ENCODE data around the gene CTNNBIP1. TPM values are rescaled to one million over a fixed set of nuclear protein-coding genes. Genes with fewer than 3 reads are reported as not detected.

The CTNNBIP1 gene
- total and polyA plus RNA-seq, 12 donors, result 26.5 to 69.4 (median 37.3) TPM

DNA sequence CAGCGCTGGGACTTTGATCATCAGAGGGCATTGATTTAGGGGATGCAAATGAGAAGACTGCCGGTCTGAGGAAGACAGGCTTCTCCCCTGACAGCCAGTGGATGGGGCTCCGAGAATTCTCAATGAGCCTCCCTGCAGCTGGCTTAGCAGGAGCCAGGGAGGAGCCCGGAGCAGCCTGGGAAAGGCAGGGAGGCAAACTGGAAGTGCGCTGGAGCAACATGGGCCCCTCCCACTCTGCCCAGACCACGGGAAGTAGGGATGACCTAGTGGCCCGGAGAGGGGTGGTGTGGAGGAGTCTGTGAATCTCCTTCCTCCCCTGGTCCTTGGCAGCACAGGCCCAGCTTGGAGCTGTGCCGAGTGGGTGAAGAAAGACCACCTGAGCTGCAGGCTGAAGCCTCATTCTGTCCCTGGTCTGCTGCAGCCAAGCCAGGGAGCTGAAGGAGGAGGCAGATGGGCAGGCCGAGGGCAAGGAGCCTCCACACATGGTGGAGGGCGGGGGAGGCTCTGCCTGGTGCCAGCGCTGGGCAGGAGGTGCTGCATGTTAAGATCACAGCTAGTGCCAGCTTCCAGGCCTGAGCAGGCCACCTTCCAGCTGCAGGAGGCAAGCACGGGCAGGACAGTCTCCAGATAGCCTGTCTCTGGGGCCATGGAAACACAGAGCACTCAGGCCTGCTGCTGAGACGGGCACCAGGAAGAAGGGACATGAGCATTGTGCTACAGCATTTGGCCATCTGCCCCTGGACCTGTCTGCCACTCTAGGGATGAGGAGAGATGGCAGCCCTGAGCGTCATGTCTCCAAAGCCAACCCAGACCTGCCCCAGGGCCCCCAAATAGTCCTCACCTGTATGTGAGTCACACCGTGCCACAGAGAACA lies 74.1 kb downstream of the CTNNBIP1 start:
- ATAC-seq, result peak; percentile 75 to 84 (median 81)
- intact Hi-C loops (cut with DNase I), result no loop called here
- Histone ChIP-seq H3K27me3 (no peaks in the 10 kb centered on the region), H3K4me3 (peak overlapping the region in 2 of 10 donors; percentile 2 to 25), H3K27ac (peak overlapping the region in 6 of 10 donors; percentile 3 to 31 (median 20)), H3K9me3 (no peaks in the 10 kb centered on the region), H3K4me1 (peaks cover 7 to 18% (median 15%) of the 10 kb centered on the region in 9 donors), H3K36me3 (no peaks in the 10 kb centered on the region)
- peak in 1 of 9 donors; percentile 13 for TF ChIP-seq CTCF (IDR thresholded peaks at IDR 0.05)
- peak in 1 of 2 donors; percentile 28 for DNase-seq
- WGBS, 2 donors, result 48 to 56% methylated on average over 15 of the region's 15 CpGs

- no peaks in the 10 kb centered on the region for H3K36me3 ChIP-seq
- WGBS, 2 donors, result 55 to 61% methylated on average over 9 of the region's 9 CpGs
- H3K4me1 ChIP-seq, result peaks cover 7 to 18% (median 15%) of the 10 kb centered on the region in 9 donors
- H3K9me3 ChIP-seq, result no peaks in the 10 kb centered on the region
- no peak for TF ChIP-seq CTCF (IDR thresholded peaks at IDR 0.05)
- intact Hi-C loops (cut with DNase I), result no loop called here
- H3K27me3 ChIP-seq, result no peaks in the 10 kb centered on the region
- H3K27ac ChIP-seq, result peak overlapping the region in 2 of 10 donors; percentile 3 to 15
- ATAC-seq (peak in 3 of 8 donors; percentile 6 to 13 (median 8)), DNase-seq (no peak)
- peak overlapping the region in 2 of 10 donors; percentile 2 to 25 for H3K4me3 ChIP-seq
Measured at GRCh38 chr1:9835404-9835757, 74.7 kb downstream of the CTNNBIP1 start.

DNA sequence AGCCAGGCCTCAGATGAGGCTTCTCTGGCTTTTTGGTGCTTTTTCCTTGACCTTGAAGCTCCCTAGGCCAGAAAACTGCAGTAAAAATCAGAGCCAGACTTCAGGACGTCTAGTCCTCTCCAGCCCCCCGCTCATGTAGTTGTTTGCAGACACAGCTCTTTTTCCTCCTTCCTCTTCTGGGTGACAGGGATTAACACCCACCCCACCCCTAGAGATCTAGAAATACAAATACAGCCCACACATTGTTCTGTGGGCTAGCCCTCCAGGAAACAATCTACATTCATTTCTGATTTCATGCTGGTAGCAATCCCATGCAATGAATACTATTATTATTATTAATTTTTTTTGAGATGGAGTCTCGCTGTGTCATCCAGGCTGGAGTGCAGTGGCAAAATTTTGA lies 76.4 kb downstream of the CTNNBIP1 start:
- ATAC-seq (no peak), DNase-seq (no peak)
- no peaks in the 10 kb centered on the region for H3K9me3 ChIP-seq
- intact Hi-C loops (cut with DNase I), result no loop called here
- H3K36me3 ChIP-seq, result no peaks in the 10 kb centered on the region
- WGBS, 2 donors, result 81 to 84% methylated on average over 3 of the region's 3 CpGs
- TF ChIP-seq CTCF (IDR thresholded peaks at IDR 0.05), result no peak
- H3K27ac ChIP-seq, result no peak overlapping the region
- H3K4me1 ChIP-seq, result peaks cover 7 to 18% (median 15%) of the 10 kb centered on the region in 9 donors
- H3K27me3 ChIP-seq, result no peaks in the 10 kb centered on the region
- H3K4me3 ChIP-seq, result no peak overlapping the region

- DNase-seq (no peak), ATAC-seq (no peak)
- intact Hi-C loops (cut with DNase I), result no loop called here
- WGBS, 2 donors, result 74 to 75% methylated on average over 24 of the region's 24 CpGs
- Histone ChIP-seq H3K4me3 (no peak overlapping the region), H3K9me3 (no peaks in the 10 kb centered on the region), H3K27me3 (no peaks in the 10 kb centered on the region), H3K4me1 (peaks cover 4 to 24% (median 18%) of the 10 kb centered on the region in 9 donors), H3K36me3 (no peaks in the 10 kb centered on the region), H3K27ac (no peak overlapping the region)
- TF ChIP-seq CTCF (IDR thresholded peaks at IDR 0.05), result no peak
Measured at GRCh38 chr1:9827558-9828185, 82.4 kb downstream of the CTNNBIP1 start.
